Stomach (tissue), 9 donors: ENCODE measurements around the gene PLSCR3. TPM values are rescaled to one million over a fixed set of nuclear protein-coding genes. Genes with fewer than 3 reads are reported as not detected.

ENCODE experiments used
- DNase-seq, 2 donors: peaks; one replicate each; pipeline versions ENCODE4 v3.0.0 to v3.0.0-alpha.2; 2013 to 2019
- H3K27ac ChIP-seq, 5 donors: fragments of 200-600 bp in 4 of 5; sonication (generic) in 4 of 5; one replicate each; pipeline ENCODE4 v1.5.1; 2013 to 2019; ENCODE audit warnings: mild to moderate bottlenecking in 1 of 5, moderate library complexity in 1 of 5
- H3K27me3 ChIP-seq, 3 donors: fragments of 200-600 bp; sonication (generic); one replicate each; pipeline ENCODE4 v1.5.1; 2017 to 2019; ENCODE audit warnings: mixed run types in 1 of 3
- H3K36me3 ChIP-seq, 4 donors: fragments of 200-600 bp; sonication (generic); 1 replicate in 3 of 4; 2 replicates in 1 of 4; pipeline ENCODE4 v1.5.1; 2016 to 2019
- H3K4me1 ChIP-seq, 4 donors: fragments of 200-600 bp; sonication (generic); one replicate each; pipeline ENCODE4 v1.5.1; 2016 to 2019
- H3K4me3 ChIP-seq, 4 donors: fragments of 200-600 bp; sonication (generic) in 3 of 4; one replicate each; pipeline ENCODE4 v1.5.1; 2016 to 2019; ENCODE audit warnings: mild to moderate bottlenecking in 1 of 4
- H3K9me3 ChIP-seq, 4 donors: fragments of 200-600 bp; sonication (generic); one replicate each; pipeline ENCODE4 v1.5.1; 2016 to 2019
- EP300 ChIP-seq: sonication (generic); formaldehyde crosslinking; IDR thresholded peaks from one replicate; pipeline ENCODE4 v1.6.1; 2017; ENCODE audit warnings: antibody characterized with exemption
- POLR2A ChIP-seq, 4 donors: fragments of 450-650 bp; IDR thresholded peaks; one replicate each; pipeline ENCODE4 v1.6.1; 2016; ENCODE audit warnings: antibody characterized with exemption in 4 of 4, control low read depth in 2 of 4, mild to moderate bottlenecking in 1 of 4, moderate library complexity in 1 of 4
- POLR2AphosphoS5 ChIP-seq, 3 donors: sonication (generic); formaldehyde crosslinking; IDR thresholded peaks; one replicate each; pipeline ENCODE4 v1.6.1; 2016; ENCODE audit warnings: antibody characterized with exemption in 3 of 3
- WGBS, 5 donors: extraction: QIAGEN DNeasy Blood & Tissue Kit in 3 of 5; methylation state at CpG; one replicate each; pipeline versions ENCODE4 v1.1.5 to v1.1.7; 2013 to 2018; 5-methylcytosine and 5-hydroxymethylcytosine counted together
- intact Hi-C: fragments of 100-400 bp; cut with DNase I; formaldehyde crosslinking; loops from one replicate; pipeline ENCODE4 v1.15.1; 2023; ENCODE audit warnings: low total_unique reads
- polyA plus RNA-seq, 3 donors: library from polyadenylated mRNA; stranded (reverse); fragments of 200-250 nt; gene quantifications; one replicate each; pipeline ENCODE4 v1.2.3, GENCODE V29; 2013
- total RNA-seq, 5 donors: library from RNA; depleted of rRNA; stranded (reverse); fragments of >200 nt; gene quantifications; one replicate each; pipeline versions ENCODE4 v1.1.0 to v1.2.3, GENCODE V29; 2014 to 2016
- TF ChIP-seq, protein P1 (sequence below), 7 experiments: fragments of 450-650 bp in 4 of 7; fragments of 200-600 bp in 3 of 7; sonication (generic) in 3 of 7; IDR thresholded peaks; one replicate each; pipeline ENCODE4 v1.5.1; 2016 to 2019; ENCODE audit warnings: antibody characterized with exemption in 7 of 7, control low read depth in 2 of 7, mild to moderate bottlenecking in 1 of 7
- donor health status: healthy with polysubstance abuse.
- donor health status: Bipolar disorder and iron deficiency.
- donor health status: healthy.

The PLSCR3 gene
- total and polyA plus RNA-seq, 8 donors, result 7.9 to 101 (median 24.4) TPM; not detected in 1

DNA sequence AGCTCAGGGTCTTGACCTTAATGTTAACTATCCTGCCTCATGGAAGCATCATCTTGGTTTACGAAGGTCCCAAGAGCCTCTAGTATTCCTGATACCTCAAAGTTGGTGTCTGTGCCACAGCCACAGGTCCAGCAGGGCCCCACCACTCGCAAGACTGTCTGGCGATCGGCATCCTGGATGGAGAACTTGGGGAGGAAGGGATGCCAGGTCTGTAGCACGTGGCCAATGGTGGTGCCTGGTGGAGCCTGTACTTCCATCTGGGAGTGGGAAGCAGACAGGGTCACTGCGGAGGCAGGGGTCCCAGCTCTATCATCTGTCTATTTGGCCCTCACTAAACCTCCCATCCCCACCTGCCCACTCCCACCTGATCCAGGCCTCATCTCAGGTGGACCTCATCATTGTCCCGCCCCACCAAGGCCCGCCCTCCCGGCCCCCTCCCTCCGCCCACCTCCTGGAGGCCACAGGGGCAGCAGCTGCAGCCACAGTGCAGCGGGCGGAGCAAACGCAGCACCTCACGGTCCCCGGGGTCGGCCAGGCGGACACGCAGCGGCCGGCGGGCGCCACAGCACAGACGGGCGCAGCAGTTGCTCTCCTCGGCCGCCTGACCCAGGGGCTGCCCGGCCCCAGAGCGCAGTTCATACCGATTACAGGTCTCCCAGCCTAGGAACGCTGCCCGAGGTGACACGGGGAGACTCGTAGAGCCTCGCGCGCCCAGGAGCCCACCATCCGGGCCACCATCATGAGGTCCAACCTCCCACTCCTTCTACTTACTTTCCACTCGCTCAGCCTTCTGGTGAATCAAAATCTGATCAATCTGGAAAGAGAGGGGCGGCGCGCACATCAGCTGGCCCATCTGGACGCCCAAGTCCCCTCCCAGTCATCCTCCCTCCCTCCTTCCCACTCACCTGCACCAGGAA lies 1.4 kb downstream of the PLSCR3 start:
- intact Hi-C loops, result no loop called here
- H3K27ac ChIP-seq, result peak overlapping the region in 4 of 5 donors; percentile 88 to 97 (median 96)
- H3K27me3 ChIP-seq, result no peaks in the 10 kb centered on the region
- H3K36me3 ChIP-seq, result peaks cover 22 to 45% (median 41%) of the 10 kb centered on the region in 4 donors
- no peaks in the 10 kb centered on the region for H3K9me3 ChIP-seq
- H3K4me3 ChIP-seq, result peak overlapping the region; percentile 79 to 93 (median 84)
- 54 to 78% (median 63%) methylated on average over 25 to 42 of the region's 42 CpGs for WGBS, 5 donors
- TF ChIP-seq POLR2AphosphoS5 (IDR thresholded peaks at IDR 0.05) (no peak), POLR2A (IDR thresholded peaks at IDR 0.05) (no peak), EP300 (no peak)
- TF ChIP-seq, protein P1, sequence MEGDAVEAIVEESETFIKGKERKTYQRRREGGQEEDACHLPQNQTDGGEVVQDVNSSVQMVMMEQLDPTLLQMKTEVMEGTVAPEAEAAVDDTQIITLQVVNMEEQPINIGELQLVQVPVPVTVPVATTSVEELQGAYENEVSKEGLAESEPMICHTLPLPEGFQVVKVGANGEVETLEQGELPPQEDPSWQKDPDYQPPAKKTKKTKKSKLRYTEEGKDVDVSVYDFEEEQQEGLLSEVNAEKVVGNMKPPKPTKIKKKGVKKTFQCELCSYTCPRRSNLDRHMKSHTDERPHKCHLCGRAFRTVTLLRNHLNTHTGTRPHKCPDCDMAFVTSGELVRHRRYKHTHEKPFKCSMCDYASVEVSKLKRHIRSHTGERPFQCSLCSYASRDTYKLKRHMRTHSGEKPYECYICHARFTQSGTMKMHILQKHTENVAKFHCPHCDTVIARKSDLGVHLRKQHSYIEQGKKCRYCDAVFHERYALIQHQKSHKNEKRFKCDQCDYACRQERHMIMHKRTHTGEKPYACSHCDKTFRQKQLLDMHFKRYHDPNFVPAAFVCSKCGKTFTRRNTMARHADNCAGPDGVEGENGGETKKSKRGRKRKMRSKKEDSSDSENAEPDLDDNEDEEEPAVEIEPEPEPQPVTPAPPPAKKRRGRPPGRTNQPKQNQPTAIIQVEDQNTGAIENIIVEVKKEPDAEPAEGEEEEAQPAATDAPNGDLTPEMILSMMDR (IDR thresholded peaks at IDR 0.05), result no peak
- DNase-seq, result peak in 1 of 2 donors; percentile 35
- H3K4me1 ChIP-seq, result peaks cover 18 to 26% (median 25%) of the 10 kb centered on the region in 4 donors

DNA sequence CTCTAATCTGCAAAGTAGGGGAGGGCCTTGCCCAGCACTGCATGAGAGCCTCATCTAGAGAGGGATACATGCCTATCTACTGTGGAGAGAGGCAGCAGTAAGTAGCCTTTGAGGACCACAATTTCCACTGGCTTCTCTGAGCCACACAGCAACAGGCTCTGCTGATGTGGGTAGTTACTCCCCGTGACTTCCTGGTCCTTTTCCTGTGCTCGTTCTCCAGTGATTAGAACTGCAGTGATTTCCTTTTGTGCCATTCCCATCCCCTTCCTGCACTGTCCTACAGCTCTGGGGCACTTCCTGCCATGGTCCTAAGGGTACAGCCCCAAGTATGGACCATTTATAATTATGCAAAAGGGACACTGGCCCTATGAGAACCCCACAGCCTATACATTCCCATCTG lies 3.0 kb downstream of the PLSCR3 start:
- Histone ChIP-seq H3K4me1 (peaks cover 18 to 26% (median 25%) of the 10 kb centered on the region in 4 donors), H3K36me3 (peaks cover 26 to 61% (median 57%) of the 10 kb centered on the region in 4 donors), H3K27ac (peak overlapping the region in 1 of 5 donors; percentile 12), H3K27me3 (no peaks in the 10 kb centered on the region), H3K9me3 (no peaks in the 10 kb centered on the region), H3K4me3 (no peak overlapping the region)
- 40 to 75% (median 51%) methylated on average over 2 of the region's 2 CpGs for WGBS, 5 donors
- TF ChIP-seq, protein P1 (IDR thresholded peaks at IDR 0.05), result no peak
- TF ChIP-seq EP300 (no peak), POLR2A (IDR thresholded peaks at IDR 0.05) (no peak), POLR2AphosphoS5 (IDR thresholded peaks at IDR 0.05) (no peak)
- intact Hi-C loops, result no loop called here
- DNase-seq, result peak in 1 of 2 donors; percentile 5

DNA sequence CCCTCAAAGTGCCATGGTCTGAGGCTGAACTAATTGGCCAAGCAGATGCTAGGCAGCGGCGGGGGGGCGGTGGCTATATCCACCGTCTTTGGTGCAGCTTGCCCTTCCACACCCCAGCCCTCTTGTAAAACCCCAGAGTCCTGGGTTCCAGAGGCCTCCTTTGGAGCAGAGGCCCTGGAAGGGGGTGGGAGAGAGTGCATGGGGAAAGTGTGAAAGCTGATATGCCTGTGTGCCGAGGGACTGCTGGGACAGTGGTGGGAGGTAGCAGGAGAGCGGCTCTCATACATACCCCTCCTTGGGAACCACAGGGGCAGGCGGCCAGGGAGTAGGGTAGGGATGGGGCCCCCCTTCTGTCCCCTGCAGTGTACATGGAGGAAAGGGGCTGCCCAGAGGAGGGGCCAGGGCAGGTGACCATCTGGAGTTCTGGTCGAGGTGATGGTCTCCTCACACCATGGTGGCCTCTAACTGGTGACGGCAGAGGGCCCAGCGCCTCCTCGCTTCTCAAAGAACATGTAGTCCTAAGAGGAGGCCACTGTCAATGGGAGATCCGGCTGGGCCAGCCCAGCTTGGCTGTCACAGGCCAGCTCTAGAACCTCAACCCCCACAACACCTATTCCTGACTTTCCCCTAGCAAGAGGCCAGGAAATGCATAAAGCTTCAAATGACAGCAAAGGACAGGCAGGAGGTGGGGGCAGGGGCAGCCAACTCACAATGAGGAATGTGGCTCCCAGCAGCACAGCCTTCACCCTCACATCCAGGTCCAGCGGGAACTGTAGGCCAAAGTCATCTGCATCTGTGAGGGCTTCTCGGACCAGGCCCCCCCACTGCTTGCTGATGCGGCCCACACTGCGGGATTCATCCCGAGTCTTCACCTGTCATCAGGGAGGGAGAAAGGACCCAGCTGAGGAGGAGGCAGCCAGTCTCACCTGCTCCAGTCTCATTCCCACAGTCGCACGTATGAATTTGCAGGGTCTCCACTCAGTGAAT lies 4.1 kb downstream of the PLSCR3 start:
- peaks cover 26 to 69% (median 66%) of the 10 kb centered on the region in 4 donors for H3K36me3 ChIP-seq
- 87 to 92% (median 88%) methylated on average over 18 to 19 of the region's 19 CpGs for WGBS, 5 donors
- TF ChIP-seq POLR2A (IDR thresholded peaks at IDR 0.05) (no peak), POLR2AphosphoS5 (IDR thresholded peaks at IDR 0.05) (no peak), EP300 (no peak)
- TF ChIP-seq, protein P1 (IDR thresholded peaks at IDR 0.05), result no peak

DNA sequence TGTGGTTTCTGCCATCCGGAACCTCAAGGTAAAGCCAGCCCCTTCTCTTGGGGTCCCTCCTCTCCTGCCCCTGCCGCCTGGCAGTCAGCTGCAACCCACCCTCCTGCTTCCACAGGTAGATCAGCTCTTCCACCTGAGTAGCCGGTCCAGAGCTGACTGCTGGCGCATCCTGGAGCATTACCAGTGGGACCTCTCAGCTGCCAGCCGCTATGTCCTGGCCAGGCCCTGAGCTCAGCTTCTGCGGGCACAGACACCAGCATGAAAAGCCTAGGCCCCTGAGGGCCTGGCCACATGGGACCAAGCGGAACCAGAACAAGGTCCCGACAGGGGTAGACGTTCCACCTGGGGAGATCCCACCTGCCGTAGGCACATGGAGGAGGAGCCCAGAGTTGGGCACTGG lies 5.5 kb downstream of the PLSCR3 start:
- Histone ChIP-seq H3K4me3 (no peak overlapping the region), H3K4me1 (peaks cover 13 to 22% (median 16%) of the 10 kb centered on the region in 4 donors), H3K27me3 (peaks cover 0 to 7% (median 0%) of the 10 kb centered on the region in 3 donors), H3K9me3 (no peaks in the 10 kb centered on the region), H3K27ac (no peak overlapping the region), H3K36me3 (peaks cover 26 to 79% (median 77%) of the 10 kb centered on the region in 4 donors)
- no peak for DNase-seq
- intact Hi-C loops, result no loop called here
- 90 to 95% (median 95%) methylated on average over 7 to 10 of the region's 10 CpGs for WGBS, 5 donors
- no peak for TF ChIP-seq POLR2A (IDR thresholded peaks at IDR 0.05)
- no peak for TF ChIP-seq EP300
- TF ChIP-seq, protein P1 (IDR thresholded peaks at IDR 0.05), result no peak
- no peak for TF ChIP-seq POLR2AphosphoS5 (IDR thresholded peaks at IDR 0.05)

More for the DNA sequence above, 4.1 kb downstream of the PLSCR3 start:
- Histone ChIP-seq H3K4me3 (no peak overlapping the region), H3K27me3 (no peaks in the 10 kb centered on the region), H3K4me1 (peaks cover 15 to 23% (median 21%) of the 10 kb centered on the region in 4 donors), H3K27ac (no peak overlapping the region), H3K9me3 (no peaks in the 10 kb centered on the region)
- intact Hi-C loops, result no loop called here
- peak in 1 of 2 donors; percentile 1 for DNase-seq
